Astrocyte of the cerebellum (primary cell): Measurements from ENCODE around the gene GREM2.

Experiments used
- DNase-seq: peaks from one replicate; pipeline ENCODE4 v3.0.0-alpha.2; 2011; ENCODE audit warnings: low read depth
- H3K4me3 ChIP-seq: 2 replicates; pipeline ENCODE4 v1.5.1; 2011; ENCODE audit warnings: mild to moderate bottlenecking, low read depth, low read length, moderate library complexity
- CTCF ChIP-seq: IDR thresholded peaks from 2 replicates; pipeline ENCODE4 v1.5.1; 2012; ENCODE audit warnings: low read length, low read depth, moderate library complexity, mild to moderate bottlenecking; ENCODE audit errors: missing control alignments
- in situ Hi-C: cut with HindIII; loops from 2 replicates; pipeline ENCODE4 v1.10.0; 2017; ENCODE audit warnings: low sequenced_read_pairs

The GREM2 gene

GRCh38 chr1:240441669-240442068, 170.3 kb downstream of the GREM2 start:
- H3K4me3 ChIP-seq: no peak overlapping the region
- no peak for TF ChIP-seq CTCF
- DNase-seq: no peak
- in situ Hi-C loops: no loop called here
